Stimulated activated naive CD8-positive, alpha-beta T cell treated with anti-CD3 and anti-CD28 coated beads, Interleukin-15, Interleukin-2, amounts not matched to agents 100 U/mL and 50 U/mL, for 24 hours (primary cell): ENCODE results near the gene TBL1XR1.
A peak's percentile ranks its signal among the peaks of the same experiment; 100 is the strongest.
"Not testable (repeated sequence)": the region's sequence is repeated elsewhere in the genome, so short reads cannot be mapped to it uniquely, and the experiment has no call there.

Experiments
- ATAC-seq: fragments of 150-1000 bp; cut with Tn5 transposase; one replicate; pipeline ENCODE4 v1.10.0; 2021
- DNase-seq: peaks from one replicate; pipeline ENCODE4 v3.0.0; 2021

The TBL1XR1 gene

DNA sequence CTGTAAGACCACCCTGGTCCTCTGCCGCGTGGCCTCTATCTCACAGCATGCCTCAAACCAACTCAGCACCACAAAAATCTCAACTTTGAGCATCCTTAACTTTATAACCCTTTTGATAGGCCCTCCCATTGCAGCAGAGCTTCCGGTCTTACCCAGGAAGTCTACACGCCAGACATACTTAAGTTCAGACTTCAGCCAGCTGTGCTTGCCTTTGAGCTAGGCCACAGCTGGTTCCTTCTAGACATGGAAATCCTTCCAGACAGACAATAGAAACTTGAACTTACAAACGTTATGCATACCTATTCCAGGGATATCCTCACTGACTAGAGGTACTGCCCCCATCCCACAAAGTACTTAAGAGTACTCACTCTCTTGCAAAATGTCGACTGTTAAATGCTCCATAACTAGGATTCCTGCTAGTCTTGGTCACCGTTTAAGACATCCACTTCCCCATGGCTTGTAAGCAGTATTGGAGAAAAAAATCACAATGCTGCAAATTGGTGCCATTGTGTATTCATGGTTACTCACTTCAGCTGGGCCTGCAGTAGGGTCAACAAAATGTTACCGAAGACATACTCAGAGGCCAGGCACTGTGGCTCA is 183.5 kb downstream of the TBL1XR1 start:
- DNase-seq (no peak), ATAC-seq (no peak)

- ATAC-seq (no peak), DNase-seq (no peak)
Observed at GRCh38 chr3:177005718-177006405, 191.4 kb downstream of the TBL1XR1 start.

- not testable (repeated sequence) for ATAC-seq, DNase-seq
Observed at GRCh38 chr3:177000159-177000558, 197.1 kb downstream of the TBL1XR1 start.

DNA sequence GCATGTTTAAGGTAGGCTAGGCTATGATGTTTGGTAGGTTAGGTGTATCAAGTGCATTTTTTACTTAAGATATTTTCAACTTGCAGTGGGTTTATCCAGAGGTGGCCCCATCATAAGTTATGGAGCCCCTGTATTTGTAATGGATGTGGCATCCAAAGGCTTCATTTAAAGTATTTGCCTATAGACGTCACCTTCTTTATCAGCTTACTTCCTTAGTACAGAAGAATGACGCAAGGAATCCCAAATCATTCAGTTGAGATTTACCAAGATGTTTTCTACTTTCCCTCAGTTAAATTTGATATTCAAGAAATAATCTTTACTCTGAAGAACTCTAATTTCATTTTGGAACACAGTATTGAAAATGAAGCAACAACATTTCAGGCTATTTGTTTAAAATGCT is 201.3 kb downstream of the TBL1XR1 start:
- ATAC-seq = no peak
- no peak for DNase-seq

DNA sequence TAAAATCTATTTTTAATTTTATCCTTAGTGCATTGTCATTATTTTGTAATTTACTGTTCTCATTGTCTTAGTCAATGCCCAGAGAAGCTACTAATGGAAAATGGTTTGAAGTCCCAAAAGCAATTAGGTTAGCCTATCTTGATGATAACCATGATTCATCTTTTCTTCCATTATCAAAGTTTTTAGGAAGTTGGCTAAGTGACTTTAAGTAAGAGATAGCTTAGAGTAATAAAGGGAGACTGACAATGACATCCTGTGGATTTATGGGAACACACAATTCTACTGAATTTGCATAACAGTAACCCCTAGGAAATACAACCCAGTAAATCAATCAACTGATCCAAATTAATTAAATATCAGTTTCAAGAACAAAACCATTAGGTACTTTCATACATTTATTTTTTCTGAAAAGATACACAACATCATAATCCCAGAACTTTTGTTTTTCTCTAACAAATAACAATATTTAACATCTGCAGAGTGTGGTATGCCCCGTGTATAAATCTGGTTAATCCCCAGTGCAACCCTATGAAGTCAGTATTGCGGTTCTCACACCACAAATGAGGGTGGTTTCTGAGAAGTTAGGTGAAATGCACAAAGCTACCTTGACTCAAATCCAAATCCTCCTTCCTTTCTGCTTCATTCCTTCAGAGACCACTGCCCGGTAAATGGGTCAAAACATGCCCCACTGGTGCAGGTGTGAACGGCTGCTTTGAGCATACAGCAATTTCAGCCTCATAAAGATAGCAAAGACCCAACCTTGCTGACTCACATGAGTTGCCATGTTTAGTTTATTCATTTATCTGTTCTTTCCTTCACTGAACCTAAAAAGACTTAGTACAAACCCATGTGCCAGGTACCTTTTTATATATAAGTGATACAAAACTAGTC is 202.1 kb downstream of the TBL1XR1 start:
- DNase-seq (no peak), ATAC-seq (peak; percentile 14)

DNA sequence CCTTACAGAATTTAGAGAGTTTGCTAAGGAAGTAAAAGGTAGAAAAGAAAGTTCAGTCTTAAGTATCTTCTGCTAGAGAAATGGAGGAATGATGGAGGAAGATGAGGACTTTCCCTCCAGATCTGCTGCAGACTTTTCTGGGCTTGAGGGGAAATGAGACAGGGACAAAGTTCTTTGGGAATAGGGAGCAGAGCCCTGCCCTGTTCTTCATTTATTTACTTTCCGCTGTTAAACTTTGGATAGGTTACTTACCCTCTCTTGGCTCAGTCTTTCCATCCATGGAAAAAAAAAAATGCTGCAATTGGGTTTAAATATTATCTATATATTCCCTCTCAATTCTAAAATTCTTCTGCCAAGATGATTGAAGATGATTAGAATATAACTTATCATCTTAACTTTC is 202.9 kb downstream of the TBL1XR1 start:
- ATAC-seq (no peak), DNase-seq (no peak)

GRCh38 chr3:176992978-176993377 is 204.3 kb downstream of the TBL1XR1 start:
- ATAC-seq (no peak), DNase-seq (no peak)

GRCh38 chr3:176992565-176992964 is 204.7 kb downstream of the TBL1XR1 start:
- ATAC-seq (no peak), DNase-seq (no peak)

- ATAC-seq = no peak
- DNase-seq = no peak
Observed at GRCh38 chr3:176988795-176989194, 208.5 kb downstream of the TBL1XR1 start.

DNA sequence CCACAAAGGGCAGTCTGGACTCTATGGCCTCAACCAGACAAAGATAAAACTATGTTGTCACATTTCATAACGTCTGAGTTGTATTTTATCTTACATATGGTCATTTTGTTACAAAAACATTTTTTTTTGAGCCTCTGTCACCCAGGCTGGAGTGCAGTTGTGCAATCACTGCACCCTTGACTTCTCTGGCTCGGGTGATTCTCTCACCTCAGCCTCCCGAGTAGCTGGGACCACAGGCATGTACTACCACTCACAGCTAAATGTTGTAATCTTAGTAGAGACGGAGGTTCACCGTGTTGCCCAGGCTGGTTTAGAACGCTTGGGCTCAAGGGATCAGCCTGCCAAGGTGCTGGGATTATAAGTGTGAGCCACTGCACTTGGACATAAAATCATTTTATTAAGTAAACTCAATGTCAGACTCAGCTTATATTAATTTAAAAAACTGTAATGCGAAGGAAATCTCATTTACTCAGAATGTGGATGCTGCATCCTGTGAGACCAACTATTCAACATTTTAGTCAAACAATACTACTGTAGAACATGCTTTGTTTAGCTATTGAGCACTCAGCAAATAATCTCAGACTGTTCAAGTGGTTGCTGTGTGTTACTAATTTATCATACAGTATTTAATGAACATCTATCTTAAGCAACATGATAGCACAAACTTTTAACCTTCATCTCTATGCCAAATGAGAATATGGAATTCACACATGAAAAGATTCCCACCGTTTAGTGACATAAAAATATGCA is 209.2 kb downstream of the TBL1XR1 start:
- no peak for ATAC-seq
- no peak for DNase-seq

DNA sequence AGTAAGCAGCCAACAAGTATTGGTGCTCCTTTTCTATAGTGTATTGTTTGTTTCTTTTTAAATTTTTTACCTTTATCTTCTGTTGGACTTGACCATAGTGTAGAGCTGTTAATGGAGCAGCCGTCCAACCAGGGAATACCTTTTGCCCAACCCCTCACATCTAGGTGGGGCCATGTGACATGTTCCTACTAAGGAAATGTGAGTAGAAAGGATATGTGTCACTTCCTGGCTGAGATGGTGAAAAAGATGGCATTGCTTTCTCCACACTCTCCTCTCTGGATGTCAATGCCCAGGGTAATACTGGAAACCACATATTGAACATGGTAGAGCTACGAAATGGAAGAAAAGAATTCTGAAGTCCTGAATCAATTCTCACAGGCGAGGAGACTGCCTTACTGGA is 218.8 kb downstream of the TBL1XR1 start:
- DNase-seq = no peak
- ATAC-seq = no peak

- DNase-seq (no peak), ATAC-seq (no peak)
Observed at GRCh38 chr3:176977331-176977730, 220.0 kb downstream of the TBL1XR1 start.

DNA sequence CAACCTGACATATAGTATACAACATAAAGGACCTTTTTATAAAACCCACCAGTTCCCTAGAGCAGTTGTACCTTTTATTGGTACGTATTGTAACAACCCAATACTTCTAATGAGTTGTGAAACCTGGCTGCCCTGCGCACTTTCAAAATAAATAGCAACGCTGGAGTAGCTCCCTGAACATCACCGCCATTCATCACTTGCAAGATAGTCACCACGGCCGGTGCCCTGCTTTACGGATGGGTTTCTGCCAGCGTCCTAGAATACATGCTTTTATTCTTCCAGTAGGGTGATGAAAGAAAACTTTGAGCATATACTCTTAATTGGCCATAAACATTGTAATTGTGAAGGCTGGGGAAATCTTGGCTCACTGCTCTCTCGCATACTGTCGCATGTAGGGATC is 220.7 kb downstream of the TBL1XR1 start:
- ATAC-seq = no peak
- DNase-seq = no peak

DNA sequence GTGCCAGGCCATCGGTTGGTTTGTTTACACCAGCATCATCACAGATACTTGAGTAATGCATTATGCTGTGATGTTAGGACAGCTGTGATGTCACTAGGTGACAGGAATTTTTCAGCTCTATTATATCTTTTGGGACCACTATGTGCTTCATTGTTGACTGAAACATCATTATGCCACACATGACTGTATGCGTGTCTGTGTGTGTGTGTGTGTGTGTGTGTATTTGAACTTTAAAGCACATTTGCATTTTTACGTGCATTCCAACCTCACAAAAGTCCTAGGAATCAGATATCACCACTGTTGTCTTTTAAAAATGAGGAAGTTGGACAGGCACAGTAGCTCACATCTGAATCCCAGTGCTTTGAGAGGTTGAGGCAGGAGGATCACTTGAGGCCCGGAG is 223.0 kb downstream of the TBL1XR1 start:
- DNase-seq (no peak), ATAC-seq (no peak)

DNA sequence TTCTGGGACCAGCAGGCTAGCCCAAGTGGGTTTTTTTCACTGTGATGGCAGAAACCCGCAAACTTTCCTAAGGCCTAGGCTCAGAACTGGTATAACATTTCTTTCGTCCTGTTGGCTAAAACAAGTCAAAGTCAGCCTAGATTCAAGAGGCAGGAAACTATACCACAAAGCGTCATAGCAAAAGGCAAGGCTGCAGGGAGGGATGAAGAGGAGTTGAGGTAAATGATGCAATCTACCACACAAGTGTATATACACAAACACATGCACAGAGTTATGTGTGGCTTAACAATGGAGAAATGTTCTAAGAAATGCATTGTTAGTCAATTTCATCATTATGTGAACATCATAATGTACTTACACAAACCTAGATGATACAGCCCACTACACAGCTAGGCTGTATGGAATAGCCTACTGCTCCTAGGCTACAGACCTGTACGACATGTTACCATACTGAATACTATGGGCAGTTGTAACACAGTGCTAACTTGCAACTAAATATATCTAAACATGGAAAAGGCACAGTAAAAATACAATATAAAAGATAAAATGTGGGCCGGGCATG is 225.6 kb downstream of the TBL1XR1 start:
- ATAC-seq (peak; percentile 49), DNase-seq (no peak)

- DNase-seq (no peak), ATAC-seq (no peak)
Observed at GRCh38 chr3:176970770-176971169, 226.5 kb downstream of the TBL1XR1 start.

DNA sequence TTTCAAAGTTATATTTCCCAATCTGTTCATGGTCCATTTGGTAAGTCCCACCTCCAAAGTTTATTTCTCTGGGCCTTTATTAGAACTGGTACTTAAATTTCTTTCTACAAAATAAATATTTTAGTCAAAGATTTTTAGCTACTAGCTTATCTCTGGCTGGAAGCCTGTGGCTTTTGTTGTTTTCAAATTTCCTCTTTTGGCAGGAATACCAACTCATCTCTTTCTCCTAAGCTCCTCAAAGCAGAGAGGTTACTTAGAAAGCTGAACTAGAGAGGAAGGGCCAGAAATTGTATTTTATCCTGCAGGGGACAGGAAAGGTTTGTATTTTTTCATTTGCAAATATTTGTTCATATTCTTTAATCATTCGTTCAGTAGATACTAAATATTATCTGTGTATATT is 227.8 kb downstream of the TBL1XR1 start:
- DNase-seq (no peak), ATAC-seq (no peak)
